Measurements from ENCODE around the gene FAM171A2. TPM values are rescaled to one million over a fixed set of nuclear protein-coding genes. Genes with fewer than 3 reads are reported as not detected.
"Not testable (repeated sequence)": the region's sequence is repeated elsewhere in the genome, so short reads cannot be mapped to it uniquely, and the experiment has no call there.

FAM171A2 gene
- total and polyA plus RNA-seq, 2 donors from 2014 or later = 0.94 to 1.6 TPM

DNA sequence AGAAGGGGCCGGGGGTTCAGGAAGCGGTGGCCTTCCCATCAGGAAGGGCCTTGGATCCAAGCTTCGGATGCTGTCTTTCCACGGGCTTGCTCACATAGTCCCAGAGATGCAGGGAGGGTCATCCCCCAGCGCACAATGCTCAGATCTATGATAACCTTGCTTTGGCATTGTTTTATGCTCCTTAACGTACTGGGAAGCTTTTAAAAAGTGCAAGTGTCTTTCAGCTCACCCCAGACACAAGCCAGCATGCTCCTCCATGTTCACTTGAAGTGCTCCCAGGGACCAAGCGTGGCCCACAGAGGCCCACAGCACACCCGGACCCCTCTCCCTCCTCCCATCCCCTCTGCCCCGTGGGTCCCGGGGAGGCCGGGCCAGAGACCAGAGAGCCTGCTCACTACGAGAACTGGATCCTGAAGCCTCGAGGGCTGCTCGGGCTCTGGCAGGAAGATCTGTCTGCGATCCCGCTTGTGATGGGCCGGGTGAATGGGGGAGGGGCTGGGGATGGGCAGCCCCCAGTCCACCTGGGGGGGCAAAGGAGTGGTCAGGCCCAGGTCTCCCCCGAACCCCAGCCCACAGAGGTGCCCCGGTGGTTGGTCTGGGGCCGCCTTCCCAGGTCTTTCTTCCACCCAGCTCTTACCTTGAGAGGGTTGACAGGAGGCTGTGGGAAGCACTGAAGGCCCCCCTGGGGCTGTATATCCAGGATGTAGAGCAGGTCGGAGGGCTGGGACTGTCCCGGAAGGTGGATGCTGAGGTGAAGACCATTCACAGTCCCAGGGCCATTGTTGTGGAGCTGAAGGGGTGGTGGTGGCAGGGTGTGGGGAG is 11.8 kb upstream of the FAM171A2 start:
- H3K36me3 ChIP-seq (ENCODE audit: control insufficient read depth in 2 of 3, insufficient read depth in 3 of 3, low read length in 3 of 3) = no peaks in the 10 kb centered on the region
- FAIRE-seq = no peak
- DNase-seq = peak in 3 of 5 donors; percentile 23 to 70 (median 62)
- TF ChIP-seq, protein P1, sequence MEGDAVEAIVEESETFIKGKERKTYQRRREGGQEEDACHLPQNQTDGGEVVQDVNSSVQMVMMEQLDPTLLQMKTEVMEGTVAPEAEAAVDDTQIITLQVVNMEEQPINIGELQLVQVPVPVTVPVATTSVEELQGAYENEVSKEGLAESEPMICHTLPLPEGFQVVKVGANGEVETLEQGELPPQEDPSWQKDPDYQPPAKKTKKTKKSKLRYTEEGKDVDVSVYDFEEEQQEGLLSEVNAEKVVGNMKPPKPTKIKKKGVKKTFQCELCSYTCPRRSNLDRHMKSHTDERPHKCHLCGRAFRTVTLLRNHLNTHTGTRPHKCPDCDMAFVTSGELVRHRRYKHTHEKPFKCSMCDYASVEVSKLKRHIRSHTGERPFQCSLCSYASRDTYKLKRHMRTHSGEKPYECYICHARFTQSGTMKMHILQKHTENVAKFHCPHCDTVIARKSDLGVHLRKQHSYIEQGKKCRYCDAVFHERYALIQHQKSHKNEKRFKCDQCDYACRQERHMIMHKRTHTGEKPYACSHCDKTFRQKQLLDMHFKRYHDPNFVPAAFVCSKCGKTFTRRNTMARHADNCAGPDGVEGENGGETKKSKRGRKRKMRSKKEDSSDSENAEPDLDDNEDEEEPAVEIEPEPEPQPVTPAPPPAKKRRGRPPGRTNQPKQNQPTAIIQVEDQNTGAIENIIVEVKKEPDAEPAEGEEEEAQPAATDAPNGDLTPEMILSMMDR (IDR thresholded peaks at IDR 0.05; ENCODE audit: borderline replicate concordance, extremely low read depth, insufficient read depth) = no peak
- H3K4me3 ChIP-seq (ENCODE audit: low read length in 3 of 3) = no peak overlapping the region
- no peak overlapping the region for H3K9ac ChIP-seq (ENCODE audit: low read length in 3 of 3)
- peaks cover 0 to 4% (median 0%) of the 10 kb centered on the region in 3 donors for H3K4me1 ChIP-seq (ENCODE audit: control insufficient read depth in 2 of 3, insufficient read depth in 2 of 3, low read depth in 1 of 3, low read length in 3 of 3)
- intact Hi-C loops (cut with DNase I) = no loop called here
- no peaks in the 10 kb centered on the region for H3K27me3 ChIP-seq (ENCODE audit: control insufficient read depth, insufficient read depth, low read length)
- no peak overlapping the region for H3K27ac ChIP-seq (ENCODE audit: low read depth in 2 of 2, low read length in 2 of 2)
- H3K9me3 ChIP-seq (ENCODE audit: control insufficient read depth in 2 of 3, insufficient read depth in 1 of 3, low read length in 3 of 3) = no peaks in the 10 kb centered on the region

DNA sequence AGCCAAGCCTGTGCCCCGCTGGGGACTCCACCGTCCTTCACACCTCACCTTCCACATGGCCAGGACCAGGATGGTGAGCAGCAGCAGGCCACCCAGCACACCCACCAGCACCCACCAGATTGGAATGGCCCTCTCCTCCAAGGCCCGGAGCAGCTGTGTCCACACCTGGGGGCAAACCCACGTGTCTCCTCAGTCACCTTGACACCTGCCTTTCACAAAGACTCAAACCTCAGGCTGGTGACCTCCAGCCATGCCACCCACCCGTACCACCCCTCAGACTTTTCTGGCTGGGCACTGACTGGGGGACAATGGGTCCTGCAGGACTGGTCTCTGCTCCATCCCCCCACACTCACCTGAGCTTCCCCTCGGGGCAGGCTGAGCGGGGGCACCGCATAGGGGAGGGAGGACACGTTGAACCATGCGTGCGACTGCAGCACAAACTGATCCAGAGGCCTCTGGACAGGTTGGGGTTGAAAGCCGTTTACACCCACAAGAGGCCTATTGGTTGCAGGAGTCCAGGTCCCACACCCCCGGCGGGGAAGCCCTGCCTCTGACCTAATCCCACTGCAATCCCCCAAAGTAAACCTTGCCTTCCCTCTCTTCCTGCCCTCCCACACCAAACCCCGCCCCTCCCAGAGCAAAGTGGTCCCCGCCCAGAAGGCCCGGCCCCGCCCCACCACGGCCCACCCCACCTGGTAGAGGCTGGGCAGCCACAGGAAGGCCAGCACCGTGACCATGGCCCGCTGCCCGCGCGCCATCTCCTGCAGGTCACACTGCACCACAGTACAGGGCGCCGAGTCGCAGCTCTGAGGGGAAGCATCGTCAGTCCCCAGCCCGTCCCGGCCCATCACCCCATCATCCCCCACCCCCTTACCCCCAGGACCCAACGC is 10.9 kb upstream of the FAM171A2 start:
- H3K27ac ChIP-seq (ENCODE audit: low read depth in 2 of 2, low read length in 2 of 2) = no peak overlapping the region
- peak overlapping the region in 1 of 3 donors; percentile 3 for H3K9ac ChIP-seq (ENCODE audit: low read length in 3 of 3)
- H3K36me3 ChIP-seq (ENCODE audit: control insufficient read depth in 2 of 3, insufficient read depth in 3 of 3, low read length in 3 of 3) = no peaks in the 10 kb centered on the region
- H3K9me3 ChIP-seq (ENCODE audit: control insufficient read depth in 2 of 3, insufficient read depth in 1 of 3, low read length in 3 of 3) = no peaks in the 10 kb centered on the region
- peaks cover 0 to 4% (median 0%) of the 10 kb centered on the region in 3 donors for H3K4me1 ChIP-seq (ENCODE audit: control insufficient read depth in 2 of 3, insufficient read depth in 2 of 3, low read depth in 1 of 3, low read length in 3 of 3)
- no peak overlapping the region for H3K4me3 ChIP-seq (ENCODE audit: low read length in 3 of 3)
- TF ChIP-seq, protein P1 (IDR thresholded peaks at IDR 0.05; ENCODE audit: borderline replicate concordance, extremely low read depth, insufficient read depth) = no peak
- intact Hi-C loops (cut with DNase I) = no loop called here
- DNase-seq = peak; percentile 62 to 90 (median 84)
- FAIRE-seq = no peak
- no peaks in the 10 kb centered on the region for H3K27me3 ChIP-seq (ENCODE audit: control insufficient read depth, insufficient read depth, low read length)

DNA sequence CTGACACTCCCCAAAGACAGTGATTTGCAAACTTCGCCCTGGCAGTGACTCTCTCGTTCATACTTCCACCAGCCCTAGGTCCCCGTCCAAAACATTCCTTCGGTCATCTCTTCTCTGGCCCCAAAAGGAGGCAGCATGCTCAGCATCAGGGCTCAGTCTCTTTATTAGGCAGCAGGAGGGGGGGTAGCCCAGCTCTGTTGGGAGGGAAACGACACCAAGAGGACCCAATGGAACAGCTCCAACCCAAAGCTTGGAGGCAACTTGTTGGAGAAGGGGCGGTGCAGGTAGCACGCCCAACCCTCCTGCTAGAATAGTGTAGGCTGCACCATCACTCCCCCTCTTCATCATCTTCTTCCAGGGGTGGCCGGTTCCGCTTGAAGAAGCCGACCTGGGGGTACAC is 8.4 kb upstream of the FAM171A2 start:
- DNase-seq = peak in 1 of 5 donors; percentile 39
- Histone ChIP-seq H3K4me3 (ENCODE audit: low read length in 3 of 3) (no peak overlapping the region), H3K36me3 (ENCODE audit: control insufficient read depth in 2 of 3, insufficient read depth in 3 of 3, low read length in 3 of 3) (no peaks in the 10 kb centered on the region), H3K27ac (ENCODE audit: low read depth in 2 of 2, low read length in 2 of 2) (no peak overlapping the region), H3K27me3 (ENCODE audit: control insufficient read depth, insufficient read depth, low read length) (no peaks in the 10 kb centered on the region), H3K9me3 (ENCODE audit: control insufficient read depth in 2 of 3, insufficient read depth in 1 of 3, low read length in 3 of 3) (no peaks in the 10 kb centered on the region), H3K9ac (ENCODE audit: low read length in 3 of 3) (no peak overlapping the region), H3K4me1 (ENCODE audit: control insufficient read depth in 2 of 3, insufficient read depth in 2 of 3, low read depth in 1 of 3, low read length in 3 of 3) (peaks cover 0 to 4% (median 0%) of the 10 kb centered on the region in 3 donors)
- intact Hi-C loops (cut with DNase I) = no loop called here
- no peak for FAIRE-seq
- TF ChIP-seq, protein P1 (IDR thresholded peaks at IDR 0.05; ENCODE audit: borderline replicate concordance, extremely low read depth, insufficient read depth) = no peak

DNA sequence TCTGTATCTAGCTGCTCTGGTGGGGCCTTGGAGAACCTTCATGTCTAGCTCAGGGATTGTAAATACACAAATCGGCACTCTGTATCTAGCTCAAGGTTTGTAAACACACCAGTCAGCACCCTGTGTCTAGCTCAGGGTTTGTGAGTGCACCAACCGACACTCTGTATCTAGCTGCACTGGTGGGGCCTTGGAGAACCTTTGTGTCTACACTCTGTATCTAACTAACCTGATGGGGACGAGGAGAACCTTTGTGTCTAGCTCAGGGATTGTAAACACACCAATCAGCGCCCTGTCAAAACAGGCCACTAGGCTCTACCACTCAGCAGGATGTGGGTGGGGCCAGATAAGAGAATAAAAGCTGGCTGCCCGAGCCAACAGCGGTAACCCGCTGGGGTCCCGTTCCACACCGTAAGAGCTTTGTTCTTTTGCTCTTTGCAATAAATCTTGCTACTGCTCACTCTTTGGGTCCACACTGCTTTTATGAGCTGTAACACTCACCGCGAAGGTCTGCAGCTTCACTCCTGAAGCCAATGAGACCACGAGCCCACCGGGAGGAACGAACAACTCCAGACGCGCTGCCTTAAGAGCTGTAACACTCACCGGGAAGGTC is 5.9 kb upstream of the FAM171A2 start:
- H3K36me3 ChIP-seq (ENCODE audit: control insufficient read depth in 2 of 3, insufficient read depth in 3 of 3, low read length in 3 of 3); H3K9ac ChIP-seq (ENCODE audit: low read length in 3 of 3); H3K4me1 ChIP-seq (ENCODE audit: control insufficient read depth in 2 of 3, insufficient read depth in 2 of 3, low read depth in 1 of 3, low read length in 3 of 3); H3K27me3 ChIP-seq (ENCODE audit: control insufficient read depth, insufficient read depth, low read length); intact Hi-C loops (cut with DNase I); H3K4me3 ChIP-seq (ENCODE audit: low read length in 3 of 3); H3K27ac ChIP-seq (ENCODE audit: low read depth in 2 of 2, low read length in 2 of 2); H3K9me3 ChIP-seq (ENCODE audit: control insufficient read depth in 2 of 3, insufficient read depth in 1 of 3, low read length in 3 of 3); FAIRE-seq: not testable (repeated sequence)
- DNase-seq = peak in 3 of 5 donors; percentile 53 to 59 (median 54)

DNA sequence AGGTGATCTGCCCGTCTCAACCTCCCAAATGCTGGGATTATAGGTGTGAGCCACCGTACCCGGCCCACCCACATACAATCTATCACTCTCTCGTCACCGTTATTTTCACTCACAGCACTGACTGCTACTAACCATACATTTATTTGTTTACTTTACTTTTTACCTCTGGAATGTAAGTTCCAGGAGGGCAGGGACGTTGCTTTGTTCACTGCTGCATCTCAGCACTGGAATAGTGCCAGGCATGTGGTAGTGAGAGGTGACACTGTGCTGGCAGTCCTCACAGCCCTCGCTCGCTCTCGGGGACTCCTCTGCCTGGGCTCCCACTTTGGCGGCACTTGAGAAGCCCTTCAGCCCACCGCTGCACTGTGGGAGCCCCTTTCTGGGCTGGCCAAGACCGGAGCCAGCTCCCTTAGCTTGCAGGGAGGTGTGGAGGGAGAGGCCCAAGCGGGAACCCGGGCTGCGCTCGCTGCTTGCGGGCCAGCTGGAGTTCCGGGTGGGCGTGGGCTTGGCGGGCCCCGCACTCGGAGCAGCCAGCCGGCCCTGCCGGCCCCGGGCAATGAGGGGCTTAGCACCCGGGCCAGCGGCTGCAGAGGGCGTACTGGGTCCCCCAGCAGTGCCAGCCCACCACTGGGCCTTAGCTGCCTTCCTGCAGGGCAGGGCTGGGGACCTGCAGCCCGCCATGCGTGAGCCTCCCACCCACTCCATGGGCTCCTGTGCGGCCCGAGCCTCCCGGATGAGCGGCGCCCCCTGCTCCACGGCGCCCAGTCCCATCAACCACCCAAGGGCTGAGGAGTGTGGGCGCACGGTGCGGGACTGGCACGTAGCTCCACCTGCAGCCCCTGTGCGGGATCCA is 5.0 kb upstream of the FAM171A2 start:
- H3K9ac ChIP-seq (ENCODE audit: low read length in 3 of 3); H3K4me1 ChIP-seq (ENCODE audit: control insufficient read depth in 2 of 3, insufficient read depth in 2 of 3, low read depth in 1 of 3, low read length in 3 of 3); H3K4me3 ChIP-seq (ENCODE audit: low read length in 3 of 3); H3K27me3 ChIP-seq (ENCODE audit: control insufficient read depth, insufficient read depth, low read length); H3K36me3 ChIP-seq (ENCODE audit: control insufficient read depth in 2 of 3, insufficient read depth in 3 of 3, low read length in 3 of 3); FAIRE-seq; intact Hi-C loops (cut with DNase I); H3K27ac ChIP-seq (ENCODE audit: low read depth in 2 of 2, low read length in 2 of 2); H3K9me3 ChIP-seq (ENCODE audit: control insufficient read depth in 2 of 3, insufficient read depth in 1 of 3, low read length in 3 of 3): not testable (repeated sequence)
- DNase-seq = peak in 1 of 5 donors; percentile 52
